22Rv1 (cell line): Measurements from ENCODE around the gene NCKAP1.
"Not testable (repeated sequence)": the region's sequence is repeated elsewhere in the genome, so short reads cannot be mapped to it uniquely, and the experiment has no call there.

Source experiments
- H3K27ac ChIP-seq: fragments of 450-650 bp; 2 replicates; pipeline ENCODE4 v1.5.1; 2017
- ZFX ChIP-seq: fragments of 450-650 bp; IDR thresholded peaks from 2 replicates; pipeline ENCODE4 v1.6.1; 2017; ENCODE audit warnings: antibody characterized with exemption, borderline replicate concordance
- TF ChIP-seq, protein P1 (sequence below): fragments of 450-650 bp; IDR thresholded peaks from 2 replicates; pipeline ENCODE4 v1.5.1; 2017; ENCODE audit warnings: mild to moderate bottlenecking

Gene NCKAP1

GRCh38 chr2:182962641-182963040 is 75.6 kb downstream of the NCKAP1 start:
- no peak for TF ChIP-seq ZFX
- TF ChIP-seq, protein P1, sequence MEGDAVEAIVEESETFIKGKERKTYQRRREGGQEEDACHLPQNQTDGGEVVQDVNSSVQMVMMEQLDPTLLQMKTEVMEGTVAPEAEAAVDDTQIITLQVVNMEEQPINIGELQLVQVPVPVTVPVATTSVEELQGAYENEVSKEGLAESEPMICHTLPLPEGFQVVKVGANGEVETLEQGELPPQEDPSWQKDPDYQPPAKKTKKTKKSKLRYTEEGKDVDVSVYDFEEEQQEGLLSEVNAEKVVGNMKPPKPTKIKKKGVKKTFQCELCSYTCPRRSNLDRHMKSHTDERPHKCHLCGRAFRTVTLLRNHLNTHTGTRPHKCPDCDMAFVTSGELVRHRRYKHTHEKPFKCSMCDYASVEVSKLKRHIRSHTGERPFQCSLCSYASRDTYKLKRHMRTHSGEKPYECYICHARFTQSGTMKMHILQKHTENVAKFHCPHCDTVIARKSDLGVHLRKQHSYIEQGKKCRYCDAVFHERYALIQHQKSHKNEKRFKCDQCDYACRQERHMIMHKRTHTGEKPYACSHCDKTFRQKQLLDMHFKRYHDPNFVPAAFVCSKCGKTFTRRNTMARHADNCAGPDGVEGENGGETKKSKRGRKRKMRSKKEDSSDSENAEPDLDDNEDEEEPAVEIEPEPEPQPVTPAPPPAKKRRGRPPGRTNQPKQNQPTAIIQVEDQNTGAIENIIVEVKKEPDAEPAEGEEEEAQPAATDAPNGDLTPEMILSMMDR: no peak
- no peak overlapping the region for H3K27ac ChIP-seq

DNA sequence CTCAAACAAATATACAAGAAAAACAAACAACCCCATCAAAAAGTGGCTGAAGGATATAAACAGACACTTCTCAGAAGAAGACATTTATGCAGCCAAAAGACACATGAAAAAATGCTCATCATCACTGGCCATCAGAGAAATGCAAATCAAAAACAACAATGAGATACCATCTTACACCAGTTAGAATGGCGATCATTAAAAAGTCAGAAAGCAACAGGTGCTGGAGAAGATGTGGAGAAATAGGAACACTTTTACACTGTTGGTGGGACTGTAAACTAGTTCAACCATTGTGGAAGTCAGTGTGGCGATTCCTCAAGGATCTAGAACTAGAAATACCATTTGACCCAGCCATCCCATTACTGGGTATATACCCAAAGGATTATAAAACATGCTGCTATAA is 77.4 kb downstream of the NCKAP1 start:
- not testable (repeated sequence) for H3K27ac ChIP-seq

DNA sequence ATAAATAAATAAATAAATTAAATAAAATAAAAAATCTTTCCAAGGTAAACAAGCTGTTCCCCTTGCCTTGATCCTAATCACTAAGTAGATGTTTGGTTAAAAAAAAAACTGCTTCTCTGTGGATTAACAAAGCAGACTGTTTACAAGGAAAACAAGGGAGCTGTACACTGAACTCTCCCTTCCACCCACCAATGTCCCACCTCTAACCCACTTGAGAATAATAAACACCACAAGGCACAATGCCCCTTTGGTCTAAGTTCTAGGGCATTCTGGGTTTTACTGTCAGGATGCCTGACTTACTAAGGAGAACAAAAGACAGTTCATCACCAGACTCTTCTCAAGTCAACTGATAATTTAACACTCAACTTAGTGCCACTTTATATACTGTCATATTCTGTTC is 83.5 kb downstream of the NCKAP1 start:
- TF ChIP-seq ZFX: no peak
- TF ChIP-seq, protein P1: no peak
- no peak overlapping the region; the same call in 1 of the 2 replicates for H3K27ac ChIP-seq

DNA sequence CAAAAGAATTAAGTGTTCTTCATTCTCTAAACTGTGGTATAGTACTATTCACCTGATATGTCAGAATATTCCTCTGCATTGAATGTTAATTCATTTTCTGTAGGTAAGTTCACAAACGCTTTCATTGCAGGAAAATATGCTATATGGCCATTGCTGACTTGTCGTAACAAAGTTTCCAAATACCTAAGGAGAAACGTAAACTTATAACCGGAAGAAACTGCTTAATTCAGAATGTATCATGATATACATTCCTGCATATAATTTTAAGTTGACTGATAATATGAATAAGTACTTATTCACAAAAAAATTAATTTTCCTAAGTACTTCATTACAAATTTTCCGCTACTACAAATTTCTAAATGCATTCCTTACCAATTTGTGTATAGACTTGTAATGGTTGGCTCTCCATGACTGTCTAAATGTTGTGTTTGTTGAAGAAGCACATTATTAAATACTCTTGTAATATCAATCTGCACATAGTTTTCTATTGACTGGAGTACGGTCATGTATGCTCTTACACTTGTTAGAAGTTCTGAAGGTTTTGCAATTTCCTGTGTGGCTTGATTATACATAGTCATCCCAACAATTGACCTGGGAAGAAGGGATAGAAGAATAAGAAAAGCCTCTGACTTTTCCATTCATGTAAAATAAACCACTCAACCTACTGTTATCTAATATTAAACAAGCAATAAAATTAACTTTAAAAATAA is 85.4 kb downstream of the NCKAP1 start:
- TF ChIP-seq, protein P1: no peak
- TF ChIP-seq ZFX: no peak
- H3K27ac ChIP-seq: no peak overlapping the region

DNA sequence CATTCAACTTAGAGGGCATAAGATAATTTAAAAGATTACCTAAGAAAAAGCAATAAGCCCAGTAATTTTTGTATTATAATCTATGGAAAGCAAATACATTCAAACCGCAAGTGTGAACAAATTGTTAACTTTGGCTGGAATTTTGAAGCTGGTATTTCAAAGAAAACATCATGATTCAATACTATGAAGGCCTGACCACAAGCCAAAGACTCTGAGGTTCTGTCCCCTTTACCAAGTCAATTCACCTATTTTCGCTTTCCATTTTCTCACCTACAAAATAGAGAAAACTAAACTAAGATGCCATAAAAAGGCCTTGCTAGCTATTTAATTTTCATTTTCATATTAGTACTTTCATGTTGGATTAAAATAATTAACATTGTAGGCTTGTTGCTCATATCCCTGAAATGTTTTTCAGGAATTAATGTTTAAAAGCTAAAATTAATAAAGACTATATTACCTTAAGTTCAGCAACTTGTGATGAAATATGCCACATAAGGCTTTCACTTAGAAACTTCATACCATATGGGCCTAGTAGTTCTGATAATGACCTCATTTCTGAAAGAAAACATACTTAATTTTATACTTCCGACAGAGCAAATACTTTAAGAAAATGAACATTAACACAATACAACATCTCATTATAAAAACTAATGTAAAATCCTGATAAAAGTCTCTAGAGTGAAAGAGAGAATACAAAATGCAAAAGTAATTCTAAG is 86.2 kb downstream of the NCKAP1 start:
- TF ChIP-seq ZFX: no peak
- TF ChIP-seq, protein P1: no peak
- H3K27ac ChIP-seq: no peak overlapping the region

GRCh38 chr2:182950546-182950945 is 87.7 kb downstream of the NCKAP1 start:
- H3K27ac ChIP-seq: no peak overlapping the region
- TF ChIP-seq, protein P1: no peak
- no peak for TF ChIP-seq ZFX

- H3K27ac ChIP-seq: peak overlapping the region; percentile 23; the same call in 1 of the 2 replicates
- TF ChIP-seq, protein P1: no peak
- TF ChIP-seq ZFX: no peak
Observed at GRCh38 chr2:182949572-182950189, 88.6 kb downstream of the NCKAP1 start.
